HEK293 (cell line): ENCODE results near the gene DBH.

Experiments
- CTCF ChIA-PET: fragments of 350-600 bp; formaldehyde crosslinking; extraction: SDS; loops from one replicate; lab custom pipeline; 2021; ENCODE audit warnings: antibody characterized with exemption; lab: Yijun Ruan, JAX
- POLR2A ChIA-PET: fragments of 300-600 bp; formaldehyde crosslinking; extraction: SDS; loops from one replicate; lab custom pipeline; 2020; ENCODE audit warnings: antibody characterized with exemption, inconsistent platforms; lab: Yijun Ruan, JAX
- H3K27ac ChIP-seq: fragments of 200-500 bp; sonication (Bioruptor generic); 2 replicates; pipeline ENCODE4 v1.5.1; 2014; ENCODE audit warnings: low read depth, low read length, control low read depth, inconsistent platforms; ENCODE audit errors: extremely low read depth
- H3K36me3 ChIP-seq, 2 experiments: fragments of 200-500 bp in 1 of 2; sonication (Bioruptor generic) in 1 of 2; 1 replicate in 1 of 2; 2 replicates in 1 of 2; pipeline ENCODE4 v1.5.1; 2014 to 2017; ENCODE audit warnings: inconsistent platforms in 2 of 2, low read length in 2 of 2; ENCODE audit not compliant: control insufficient read depth in 2 of 2, insufficient read depth in 1 of 2
- H3K4me1 ChIP-seq: fragments of 200-500 bp; sonication (Bioruptor generic); 2 replicates; pipeline ENCODE4 v1.5.1; 2014; ENCODE audit warnings: mild to moderate bottlenecking, low read length, inconsistent platforms; ENCODE audit not compliant: control insufficient read depth, insufficient read depth
- H3K4me3 ChIP-seq: 2 replicates; pipeline ENCODE4 v1.5.1; 2011; ENCODE audit warnings: low read depth, mild to moderate bottlenecking, control low read depth, low read length, moderate library complexity
- H3K9me3 ChIP-seq: fragments of 200-500 bp; sonication (Bioruptor generic); 2 replicates; pipeline ENCODE4 v1.5.1; 2014; ENCODE audit warnings: low read depth, low read length, inconsistent platforms; ENCODE audit not compliant: control insufficient read depth, insufficient read depth
- OSR2 ChIP-seq: fragments of 450-650 bp; formaldehyde crosslinking; IDR thresholded peaks from 2 replicates; pipeline ENCODE4 v1.5.1; 2016; ENCODE audit warnings: missing biosample characterization, missing genetic modification characterization
- ZNF211 ChIP-seq: fragments of 450-650 bp; formaldehyde crosslinking; IDR thresholded peaks from 2 replicates; pipeline ENCODE4 v1.5.1; 2016; ENCODE audit warnings: low read depth, missing biosample characterization, missing genetic modification characterization
- ZNF350 ChIP-seq: fragments of 450-650 bp; formaldehyde crosslinking; IDR thresholded peaks from 2 replicates; pipeline ENCODE4 v1.5.0; 2017; ENCODE audit warnings: missing biosample characterization, mild to moderate bottlenecking, missing genetic modification characterization
- ZNF530 ChIP-seq: fragments of 450-650 bp; formaldehyde crosslinking; IDR thresholded peaks from 2 replicates; pipeline ENCODE4 v1.5.1; 2016; ENCODE audit warnings: low read depth, missing biosample characterization, missing genetic modification characterization
- ZNF544 ChIP-seq: fragments of 450-650 bp; formaldehyde crosslinking; IDR thresholded peaks from 2 replicates; pipeline ENCODE4 v1.5.0; 2017; ENCODE audit warnings: missing biosample characterization, missing genetic modification characterization
- ZNF549 ChIP-seq: fragments of 450-650 bp; IDR thresholded peaks from 2 replicates; pipeline ENCODE4 v1.5.1; 2018; ENCODE audit warnings: missing biosample characterization, missing genetic modification characterization, mild to moderate bottlenecking, inconsistent platforms, moderate library complexity
- ZNF621 ChIP-seq: fragments of 450-650 bp; formaldehyde crosslinking; IDR thresholded peaks from 2 replicates; pipeline ENCODE4 v1.5.1; 2017; ENCODE audit warnings: missing biosample characterization, missing genetic modification characterization
- TF ChIP-seq, protein P1 (sequence below): fragments of 450-650 bp; formaldehyde crosslinking; IDR thresholded peaks from 2 replicates; pipeline ENCODE4 v1.5.1; 2016; ENCODE audit warnings: missing biosample characterization, missing genetic modification characterization
- TF ChIP-seq, protein P2 (sequence below): fragments of 450-650 bp; formaldehyde crosslinking; IDR thresholded peaks from 2 replicates; pipeline ENCODE4 v1.5.1; 2016; ENCODE audit warnings: missing biosample characterization, missing genetic modification characterization
- TF ChIP-seq, protein P3 (sequence below): fragments of 450-650 bp; formaldehyde crosslinking; IDR thresholded peaks from 2 replicates; pipeline ENCODE4 v1.5.1; 2016; ENCODE audit warnings: missing biosample characterization, missing genetic modification characterization
- TF ChIP-seq, protein P4 (sequence below): fragments of 450-650 bp; formaldehyde crosslinking; IDR thresholded peaks from 2 replicates; pipeline ENCODE4 v1.5.0; 2017; ENCODE audit warnings: missing biosample characterization, missing genetic modification characterization, borderline replicate concordance

Gene DBH

DNA sequence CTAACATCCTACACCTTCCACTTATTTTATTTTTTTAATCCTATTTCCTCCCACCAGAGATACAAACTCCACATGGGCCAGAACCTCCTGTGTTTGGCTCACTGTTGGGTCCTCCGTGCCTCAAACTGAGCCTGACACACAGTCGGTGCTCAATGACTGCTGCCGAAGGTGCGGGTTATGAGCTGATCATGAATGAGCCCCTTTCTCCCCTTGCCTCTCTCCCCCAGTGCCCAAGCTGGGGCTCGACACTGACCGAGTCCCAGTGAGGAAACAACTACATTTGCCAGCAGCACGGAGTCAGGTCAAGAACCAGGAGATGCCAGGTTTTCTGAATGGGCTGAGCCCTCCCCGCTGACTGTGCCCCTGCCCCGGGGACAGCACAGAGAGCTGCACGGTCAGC is 57.0 kb downstream of the DBH start:
- ChIA-PET CTCF (interaction anchor here (1.2 kb wide), 1 partner anchor 34 kb away, joined by 5 read pairs; no protein-coding TSS in a partner anchor), POLR2A (no interaction called here)
- H3K4me3 ChIP-seq: no peak overlapping the region
- H3K4me1 ChIP-seq: no peaks in the 10 kb centered on the region
- TF ChIP-seq, protein P1, sequence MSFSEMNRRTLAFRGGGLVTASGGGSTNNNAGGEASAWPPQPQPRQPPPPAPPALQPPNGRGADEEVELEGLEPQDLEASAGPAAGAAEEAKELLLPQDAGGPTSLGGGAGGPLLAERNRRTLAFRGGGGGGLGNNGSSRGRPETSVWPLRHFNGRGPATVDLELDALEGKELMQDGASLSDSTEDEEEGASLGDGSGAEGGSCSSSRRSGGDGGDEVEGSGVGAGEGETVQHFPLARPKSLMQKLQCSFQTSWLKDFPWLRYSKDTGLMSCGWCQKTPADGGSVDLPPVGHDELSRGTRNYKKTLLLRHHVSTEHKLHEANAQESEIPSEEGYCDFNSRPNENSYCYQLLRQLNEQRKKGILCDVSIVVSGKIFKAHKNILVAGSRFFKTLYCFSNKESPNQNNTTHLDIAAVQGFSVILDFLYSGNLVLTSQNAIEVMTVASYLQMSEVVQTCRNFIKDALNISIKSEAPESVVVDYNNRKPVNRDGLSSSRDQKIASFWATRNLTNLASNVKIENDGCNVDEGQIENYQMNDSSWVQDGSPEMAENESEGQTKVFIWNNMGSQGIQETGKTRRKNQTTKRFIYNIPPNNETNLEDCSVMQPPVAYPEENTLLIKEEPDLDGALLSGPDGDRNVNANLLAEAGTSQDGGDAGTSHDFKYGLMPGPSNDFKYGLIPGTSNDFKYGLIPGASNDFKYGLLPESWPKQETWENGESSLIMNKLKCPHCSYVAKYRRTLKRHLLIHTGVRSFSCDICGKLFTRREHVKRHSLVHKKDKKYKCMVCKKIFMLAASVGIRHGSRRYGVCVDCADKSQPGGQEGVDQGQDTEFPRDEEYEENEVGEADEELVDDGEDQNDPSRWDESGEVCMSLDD (tag by site-specific recombination): no peak
- TF ChIP-seq, protein P2, sequence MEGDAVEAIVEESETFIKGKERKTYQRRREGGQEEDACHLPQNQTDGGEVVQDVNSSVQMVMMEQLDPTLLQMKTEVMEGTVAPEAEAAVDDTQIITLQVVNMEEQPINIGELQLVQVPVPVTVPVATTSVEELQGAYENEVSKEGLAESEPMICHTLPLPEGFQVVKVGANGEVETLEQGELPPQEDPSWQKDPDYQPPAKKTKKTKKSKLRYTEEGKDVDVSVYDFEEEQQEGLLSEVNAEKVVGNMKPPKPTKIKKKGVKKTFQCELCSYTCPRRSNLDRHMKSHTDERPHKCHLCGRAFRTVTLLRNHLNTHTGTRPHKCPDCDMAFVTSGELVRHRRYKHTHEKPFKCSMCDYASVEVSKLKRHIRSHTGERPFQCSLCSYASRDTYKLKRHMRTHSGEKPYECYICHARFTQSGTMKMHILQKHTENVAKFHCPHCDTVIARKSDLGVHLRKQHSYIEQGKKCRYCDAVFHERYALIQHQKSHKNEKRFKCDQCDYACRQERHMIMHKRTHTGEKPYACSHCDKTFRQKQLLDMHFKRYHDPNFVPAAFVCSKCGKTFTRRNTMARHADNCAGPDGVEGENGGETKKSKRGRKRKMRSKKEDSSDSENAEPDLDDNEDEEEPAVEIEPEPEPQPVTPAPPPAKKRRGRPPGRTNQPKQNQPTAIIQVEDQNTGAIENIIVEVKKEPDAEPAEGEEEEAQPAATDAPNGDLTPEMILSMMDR: no peak
- TF ChIP-seq OSR2: no peak
- no peak for TF ChIP-seq ZNF621 (tag by site-specific recombination)
- TF ChIP-seq ZNF211 (tag by site-specific recombination): no peak
- no peak overlapping the region for H3K27ac ChIP-seq
- no peaks in the 10 kb centered on the region for H3K9me3 ChIP-seq
- H3K36me3 ChIP-seq: no peaks in the 10 kb centered on the region

DNA sequence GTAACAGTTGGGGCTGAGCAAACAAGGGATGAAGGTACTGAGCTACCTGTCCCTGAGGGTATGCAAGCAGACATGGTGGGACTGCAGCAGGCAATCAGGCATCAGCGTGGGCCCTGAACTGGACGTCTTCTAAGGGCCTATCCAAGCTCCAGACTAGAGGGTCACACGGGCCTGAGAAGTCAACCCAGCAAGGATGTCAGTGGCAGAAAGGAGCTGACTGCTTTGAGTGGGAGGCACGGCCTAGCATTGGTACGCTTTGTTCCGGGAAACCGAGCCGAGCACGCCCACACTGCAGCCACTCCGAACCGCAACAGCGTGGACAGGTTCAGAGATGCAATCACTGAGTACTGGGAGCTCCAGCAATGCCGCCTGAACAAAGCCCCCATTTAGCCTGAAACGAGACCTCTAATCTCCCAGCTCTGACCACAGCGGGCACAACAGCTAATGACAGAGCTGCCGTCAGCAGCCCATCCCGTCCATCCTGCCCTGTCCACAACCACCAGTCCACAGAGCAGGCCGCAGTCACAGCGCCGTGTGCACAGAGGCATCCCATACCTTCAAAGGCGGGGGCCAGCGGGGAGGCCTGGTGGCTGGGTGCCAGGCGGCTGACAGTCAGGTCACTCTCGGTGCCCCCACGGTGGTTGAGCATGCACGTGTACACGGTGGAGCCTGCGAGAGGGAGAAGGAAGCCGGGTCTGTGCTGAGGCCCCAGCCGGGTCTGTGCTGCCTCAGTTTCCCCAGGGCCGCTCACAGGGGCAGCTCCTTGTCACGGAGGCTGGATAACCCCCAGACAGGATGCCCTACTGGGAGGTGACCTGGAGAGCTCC is 57.8 kb downstream of the DBH start:
- no peak overlapping the region for H3K27ac ChIP-seq
- CTCF ChIA-PET: interaction anchor here (0.7 to 1.2 kb wide), 2 partner anchors 33 to 755 kb away, joined by 5 read pairs; no protein-coding TSS in a partner anchor
- TF ChIP-seq ZNF544 (no peak), ZNF549 (tag by site-specific recombination) (no peak), ZNF530 (tag by site-specific recombination) (no peak), ZNF350 (tag by site-specific recombination) (no peak)
- TF ChIP-seq, protein P3, sequence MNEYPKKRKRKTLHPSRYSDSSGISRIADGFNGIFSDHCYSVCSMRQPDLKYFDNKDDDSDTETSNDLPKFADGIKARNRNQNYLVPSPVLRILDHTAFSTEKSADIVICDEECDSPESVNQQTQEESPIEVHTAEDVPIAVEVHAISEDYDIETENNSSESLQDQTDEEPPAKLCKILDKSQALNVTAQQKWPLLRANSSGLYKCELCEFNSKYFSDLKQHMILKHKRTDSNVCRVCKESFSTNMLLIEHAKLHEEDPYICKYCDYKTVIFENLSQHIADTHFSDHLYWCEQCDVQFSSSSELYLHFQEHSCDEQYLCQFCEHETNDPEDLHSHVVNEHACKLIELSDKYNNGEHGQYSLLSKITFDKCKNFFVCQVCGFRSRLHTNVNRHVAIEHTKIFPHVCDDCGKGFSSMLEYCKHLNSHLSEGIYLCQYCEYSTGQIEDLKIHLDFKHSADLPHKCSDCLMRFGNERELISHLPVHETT: no peak
- TF ChIP-seq, protein P1 (tag by site-specific recombination): no peak
- TF ChIP-seq, protein P4, sequence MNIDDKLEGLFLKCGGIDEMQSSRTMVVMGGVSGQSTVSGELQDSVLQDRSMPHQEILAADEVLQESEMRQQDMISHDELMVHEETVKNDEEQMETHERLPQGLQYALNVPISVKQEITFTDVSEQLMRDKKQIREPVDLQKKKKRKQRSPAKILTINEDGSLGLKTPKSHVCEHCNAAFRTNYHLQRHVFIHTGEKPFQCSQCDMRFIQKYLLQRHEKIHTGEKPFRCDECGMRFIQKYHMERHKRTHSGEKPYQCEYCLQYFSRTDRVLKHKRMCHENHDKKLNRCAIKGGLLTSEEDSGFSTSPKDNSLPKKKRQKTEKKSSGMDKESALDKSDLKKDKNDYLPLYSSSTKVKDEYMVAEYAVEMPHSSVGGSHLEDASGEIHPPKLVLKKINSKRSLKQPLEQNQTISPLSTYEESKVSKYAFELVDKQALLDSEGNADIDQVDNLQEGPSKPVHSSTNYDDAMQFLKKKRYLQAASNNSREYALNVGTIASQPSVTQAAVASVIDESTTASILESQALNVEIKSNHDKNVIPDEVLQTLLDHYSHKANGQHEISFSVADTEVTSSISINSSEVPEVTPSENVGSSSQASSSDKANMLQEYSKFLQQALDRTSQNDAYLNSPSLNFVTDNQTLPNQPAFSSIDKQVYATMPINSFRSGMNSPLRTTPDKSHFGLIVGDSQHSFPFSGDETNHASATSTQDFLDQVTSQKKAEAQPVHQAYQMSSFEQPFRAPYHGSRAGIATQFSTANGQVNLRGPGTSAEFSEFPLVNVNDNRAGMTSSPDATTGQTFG (tag by site-specific recombination): no peak
- TF ChIP-seq, all 188 proteins: peak for 0
- Histone ChIP-seq H3K4me1 (no peaks in the 10 kb centered on the region), H3K36me3 (no peaks in the 10 kb centered on the region), H3K4me3 (no peak overlapping the region), H3K9me3 (no peaks in the 10 kb centered on the region)
- POLR2A ChIA-PET: no interaction called here
